Activated B cell treated with CpG ODN at 0.5 μM for 24 hours (primary cell): ENCODE results near the gene NHERF1. TPM values are rescaled to one million over a fixed set of nuclear protein-coding genes. Genes with fewer than 3 reads are reported as not detected.

Experiments
- ATAC-seq: fragments of 200-7000 bp; cut with Tn5 transposase; one replicate; pipeline ENCODE4 v1.10.0; 2021; ENCODE audit warnings: low read depth, mild to moderate bottlenecking, moderate library complexity
- CTCF ChIA-PET: fragments of 350-600 bp; sonication (Branson Sonifier 250); formaldehyde crosslinking; loops from one replicate; lab custom pipeline; 2021; ENCODE audit warnings: antibody characterized with exemption; lab: Charles Lee
- POLR2A ChIA-PET: fragments of 350-600 bp; sonication (Branson Sonifier 250); formaldehyde crosslinking; loops from one replicate; lab custom pipeline; 2021; ENCODE audit warnings: antibody characterized with exemption; lab: Charles Lee
- DNase-seq: peaks from one replicate; pipeline ENCODE4 v3.0.0; 2022
- H3K27ac Mint-ChIP-seq: one replicate; pipeline ENCODE4 v1.8.0; 2020; ENCODE audit warnings: mixed read lengths
- H3K27me3 Mint-ChIP-seq: one replicate; pipeline ENCODE4 v1.8.0; 2021; ENCODE audit warnings: mixed read lengths
- H3K36me3 Mint-ChIP-seq: one replicate; pipeline ENCODE4 v1.8.0; 2021; ENCODE audit warnings: low read depth, mixed read lengths
- H3K4me1 Mint-ChIP-seq: one replicate; pipeline ENCODE4 v1.8.0; 2021; ENCODE audit warnings: mixed read lengths
- H3K4me3 Mint-ChIP-seq: one replicate; pipeline ENCODE4 v1.8.0; 2020; ENCODE audit warnings: mild to moderate bottlenecking, mixed read lengths
- H3K9me3 Mint-ChIP-seq: one replicate; pipeline ENCODE4 v1.8.0; 2020; ENCODE audit warnings: mixed read lengths
- intact Hi-C: fragments of 100-400 bp; cut with micrococcal nuclease; formaldehyde crosslinking; loops from one replicate; pipeline ENCODE4 v1.15.1; 2024
- total RNA-seq: library from RNA; stranded (reverse); gene quantifications from 2 replicates; pipeline ENCODE4 v1.2.3, GENCODE V29; 2022
- TF ChIP-seq, protein P1 (sequence below): fragments of 200-600 bp; IDR thresholded peaks from one replicate; pipeline ENCODE4 v1.8.0; 2022; ENCODE audit warnings: antibody characterized with exemption, mild to moderate bottlenecking

NHERF1 gene
- total RNA-seq, 1 donor from 2014 or later = 34.5 TPM

DNA sequence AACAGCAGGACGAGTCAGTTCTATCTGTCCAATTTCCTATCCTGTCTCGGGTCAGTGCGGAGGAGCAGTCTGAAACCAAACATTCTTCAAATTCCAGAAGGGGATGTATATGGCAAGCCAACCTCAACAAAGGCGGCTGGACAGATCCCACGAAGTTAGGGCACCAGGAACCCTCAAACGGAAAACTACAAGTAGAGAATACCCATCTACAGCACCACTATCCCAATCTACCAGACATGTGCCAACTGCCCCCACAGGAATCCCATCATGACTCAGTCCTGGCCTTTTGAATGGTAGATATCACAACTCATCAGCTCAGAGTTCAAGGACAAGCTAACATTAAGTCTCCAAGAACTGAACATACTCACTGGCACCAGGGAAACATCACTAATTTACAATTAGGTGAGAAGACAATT, 25.5 kb downstream of the NHERF1 start:
- Mint-ChIP-seq H3K4me1 (peaks cover 42% of the 10 kb centered on the region), H3K36me3 (peaks cover 55% of the 10 kb centered on the region), H3K27me3 (no peaks in the 10 kb centered on the region)

DNA sequence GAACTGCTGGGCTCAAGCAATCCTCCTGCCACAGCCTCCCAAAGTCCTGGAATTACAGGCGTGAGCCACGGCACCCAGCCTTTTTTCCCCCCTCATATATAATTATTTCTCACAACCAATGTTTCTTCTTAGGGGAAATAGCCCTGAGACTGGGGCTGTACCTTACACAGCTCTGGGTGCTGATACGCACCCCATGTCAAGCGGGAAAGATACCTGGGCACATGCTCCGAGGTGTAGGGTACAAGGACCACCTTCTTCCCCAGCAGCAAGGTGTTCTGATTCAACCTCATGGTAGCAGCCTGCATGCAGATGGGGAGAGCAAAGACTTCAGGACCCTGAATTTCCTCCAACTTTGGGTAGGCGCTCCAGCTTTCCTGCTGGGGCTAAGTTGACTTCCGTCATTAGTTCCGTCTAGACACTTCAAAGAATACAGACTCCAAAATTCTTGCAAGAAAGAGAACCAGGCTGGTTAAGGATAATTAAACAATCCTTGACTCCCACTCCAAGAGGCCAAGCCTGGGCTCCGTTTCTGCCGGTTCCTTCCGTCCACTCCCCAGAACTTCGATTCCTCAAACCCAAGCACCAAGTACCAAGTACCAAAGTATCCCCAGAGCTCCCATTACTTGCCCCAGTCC, 27.1 kb downstream of the NHERF1 start:
- POLR2A ChIA-PET = interaction anchor here (0.9 to 2.4 kb wide), 6 partner anchors 26 to 118 kb away, joined by 3 to 29 read pairs (median 6); partner anchors contain the start of genes FDXR and NHERF1
- DNase-seq = no peak

More for the DNA sequence above, 25.5 kb downstream of the NHERF1 start:
- no peak overlapping the region for H3K27ac Mint-ChIP-seq
- no peaks in the 10 kb centered on the region for H3K9me3 Mint-ChIP-seq
- H3K4me3 Mint-ChIP-seq = peak overlapping the region; percentile 33
- DNase-seq (no peak), ATAC-seq (no peak)
- CTCF ChIA-PET = interaction anchor here (1.2 to 2.2 kb wide), 3 partner anchors 28 to 116 kb away, joined by 3 to 7 read pairs (median 7); no protein-coding TSS in a partner anchor
- POLR2A ChIA-PET = interaction anchor here (0.6 to 1.0 kb wide), 3 partner anchors 25 to 496 kb away, joined by 4 to 13 read pairs (median 5); partner anchors contain the start of genes NHERF1 and RAB37
- intact Hi-C loops = no loop called here
- TF ChIP-seq, protein P1, sequence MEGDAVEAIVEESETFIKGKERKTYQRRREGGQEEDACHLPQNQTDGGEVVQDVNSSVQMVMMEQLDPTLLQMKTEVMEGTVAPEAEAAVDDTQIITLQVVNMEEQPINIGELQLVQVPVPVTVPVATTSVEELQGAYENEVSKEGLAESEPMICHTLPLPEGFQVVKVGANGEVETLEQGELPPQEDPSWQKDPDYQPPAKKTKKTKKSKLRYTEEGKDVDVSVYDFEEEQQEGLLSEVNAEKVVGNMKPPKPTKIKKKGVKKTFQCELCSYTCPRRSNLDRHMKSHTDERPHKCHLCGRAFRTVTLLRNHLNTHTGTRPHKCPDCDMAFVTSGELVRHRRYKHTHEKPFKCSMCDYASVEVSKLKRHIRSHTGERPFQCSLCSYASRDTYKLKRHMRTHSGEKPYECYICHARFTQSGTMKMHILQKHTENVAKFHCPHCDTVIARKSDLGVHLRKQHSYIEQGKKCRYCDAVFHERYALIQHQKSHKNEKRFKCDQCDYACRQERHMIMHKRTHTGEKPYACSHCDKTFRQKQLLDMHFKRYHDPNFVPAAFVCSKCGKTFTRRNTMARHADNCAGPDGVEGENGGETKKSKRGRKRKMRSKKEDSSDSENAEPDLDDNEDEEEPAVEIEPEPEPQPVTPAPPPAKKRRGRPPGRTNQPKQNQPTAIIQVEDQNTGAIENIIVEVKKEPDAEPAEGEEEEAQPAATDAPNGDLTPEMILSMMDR = no peak

GRCh38 chr17:74776044-74776962, 27.9 kb downstream of the NHERF1 start, which contains the start of gene NAT9:
Gene NAT9 (minus strand): TSS chr17:74776345. CDS start chr17:74775698, 647 bp downstream.
- peaks cover 61% of the 10 kb centered on the region for H3K4me1 Mint-ChIP-seq
- intact Hi-C loops = loop anchor here (1.0 kb wide), 1 partner anchor 28 kb away; the partner anchor contains the start of gene NHERF1
- CTCF ChIA-PET = interaction anchor here (0.7 to 2.4 kb wide), 5 partner anchors 15 to 118 kb away, joined by 3 to 13 read pairs (median 6); partner anchors contain the start of gene RAB37
- H3K9me3 Mint-ChIP-seq = no peaks in the 10 kb centered on the region
- TF ChIP-seq, protein P1 = no peak
- H3K27ac Mint-ChIP-seq = peak within 1 kb of the TSS; percentile 89
- peak; percentile 99 for DNase-seq
- no peaks in the 10 kb centered on the region for H3K27me3 Mint-ChIP-seq
- ATAC-seq = peak; percentile 82
- peaks cover 38% of the 10 kb centered on the region for H3K36me3 Mint-ChIP-seq
- peak within 1 kb of the TSS; percentile 99 for H3K4me3 Mint-ChIP-seq
- POLR2A ChIA-PET = interaction anchor here (0.6 to 2.4 kb wide), 12 partner anchors 27 to 245 kb away, joined by 3 to 29 read pairs (median 4); partner anchors contain the start of genes FDXR and NHERF1

More for the DNA sequence above, 27.1 kb downstream of the NHERF1 start:
- TF ChIP-seq, protein P1 = no peak
- Mint-ChIP-seq H3K9me3 (no peaks in the 10 kb centered on the region), H3K4me3 (peak overlapping the region; percentile 99), H3K27me3 (no peaks in the 10 kb centered on the region), H3K4me1 (peaks cover 57% of the 10 kb centered on the region), H3K36me3 (peaks cover 44% of the 10 kb centered on the region), H3K27ac (peak overlapping the region; percentile 89)
- ATAC-seq = no peak
- intact Hi-C loops = loop anchor here (1.0 kb wide), 1 partner anchor 27 kb away; the partner anchor contains the start of gene NHERF1
- CTCF ChIA-PET = interaction anchor here (1.6 to 2.4 kb wide), 3 partner anchors 38 to 118 kb away, joined by 6 to 13 read pairs (median 12); partner anchors contain the start of gene RAB37

GRCh38 chr17:74776990-74777389, 28.6 kb downstream of the NHERF1 start:
- intact Hi-C loops = loop anchor here (1.0 kb wide), 1 partner anchor 29 kb away; the partner anchor contains the start of gene NHERF1
- ATAC-seq (no peak), DNase-seq (no peak)
- Mint-ChIP-seq H3K27me3 (no peaks in the 10 kb centered on the region), H3K9me3 (no peaks in the 10 kb centered on the region), H3K27ac (no peak overlapping the region), H3K36me3 (peaks cover 32% of the 10 kb centered on the region), H3K4me1 (peaks cover 63% of the 10 kb centered on the region), H3K4me3 (peak overlapping the region; percentile 99)
- TF ChIP-seq, protein P1 = no peak
- CTCF ChIA-PET = interaction anchor here (0.7 to 2.4 kb wide), 5 partner anchors 15 to 119 kb away, joined by 3 to 13 read pairs (median 6); partner anchors contain the start of gene RAB37
- POLR2A ChIA-PET = interaction anchor here (1.1 to 2.4 kb wide), 4 partner anchors 28 to 96 kb away, joined by 3 to 29 read pairs (median 10); partner anchors contain the start of genes FDXR and NHERF1
